ENCODE measurements around the gene SEMA4F. TPM values are rescaled to one million over a fixed set of nuclear protein-coding genes. Genes with fewer than 3 reads are reported as not detected.

The SEMA4F gene
- total RNA-seq, 2 experiments from 2014 or later: 2.3 to 3.3 TPM

DNA sequence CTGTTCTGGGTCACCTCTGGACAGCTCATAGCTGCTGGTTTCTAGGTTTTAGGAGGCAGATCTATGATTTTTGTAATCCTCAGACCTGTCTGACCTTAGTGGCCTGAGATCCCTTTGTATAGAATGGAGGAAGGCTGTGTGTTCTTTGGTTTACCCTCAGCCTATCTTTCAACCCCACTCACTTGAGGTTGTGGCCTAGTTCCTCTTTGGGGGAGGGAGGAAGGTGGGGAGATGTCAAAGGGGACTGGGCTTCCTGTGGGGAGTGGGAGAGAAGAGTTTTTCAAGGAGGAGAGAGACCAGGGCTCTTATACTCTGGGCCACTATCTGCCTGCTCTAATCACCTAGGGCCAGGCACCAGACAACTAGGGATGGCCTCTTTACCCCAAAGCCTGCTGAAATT lies 28.5 kb downstream of the SEMA4F start:
- H3K9me2 ChIP-seq (ENCODE audit: insufficient read depth, low read length): no peaks in the 10 kb centered on the region
- TF ChIP-seq, protein P1, sequence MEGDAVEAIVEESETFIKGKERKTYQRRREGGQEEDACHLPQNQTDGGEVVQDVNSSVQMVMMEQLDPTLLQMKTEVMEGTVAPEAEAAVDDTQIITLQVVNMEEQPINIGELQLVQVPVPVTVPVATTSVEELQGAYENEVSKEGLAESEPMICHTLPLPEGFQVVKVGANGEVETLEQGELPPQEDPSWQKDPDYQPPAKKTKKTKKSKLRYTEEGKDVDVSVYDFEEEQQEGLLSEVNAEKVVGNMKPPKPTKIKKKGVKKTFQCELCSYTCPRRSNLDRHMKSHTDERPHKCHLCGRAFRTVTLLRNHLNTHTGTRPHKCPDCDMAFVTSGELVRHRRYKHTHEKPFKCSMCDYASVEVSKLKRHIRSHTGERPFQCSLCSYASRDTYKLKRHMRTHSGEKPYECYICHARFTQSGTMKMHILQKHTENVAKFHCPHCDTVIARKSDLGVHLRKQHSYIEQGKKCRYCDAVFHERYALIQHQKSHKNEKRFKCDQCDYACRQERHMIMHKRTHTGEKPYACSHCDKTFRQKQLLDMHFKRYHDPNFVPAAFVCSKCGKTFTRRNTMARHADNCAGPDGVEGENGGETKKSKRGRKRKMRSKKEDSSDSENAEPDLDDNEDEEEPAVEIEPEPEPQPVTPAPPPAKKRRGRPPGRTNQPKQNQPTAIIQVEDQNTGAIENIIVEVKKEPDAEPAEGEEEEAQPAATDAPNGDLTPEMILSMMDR (conservative IDR thresholded peaks at IDR 0.05; ENCODE audit: low read length): no peak
- no peak for TF ChIP-seq EZH2phosphoT487 (IDR thresholded peaks at IDR 0.05; ENCODE audit: borderline replicate concordance, low read depth, low read length)
- no peaks in the 10 kb centered on the region for H3K9me3 ChIP-seq (ENCODE audit: low read length)
- POLR2A ChIA-PET: no interaction called here
- no peaks in the 10 kb centered on the region for H3K4me1 ChIP-seq (ENCODE audit: insufficient read depth, low read length, poor library complexity, severe bottlenecking)
- no peak overlapping the region for H3K27ac ChIP-seq (ENCODE audit: low read depth, low read length, poor library complexity, severe bottlenecking)
- H2AFZ ChIP-seq (ENCODE audit: low read length): no peak overlapping the region
- no TSS peak for BruUV-seq (replicated peaks)
- no peaks in the 10 kb centered on the region for H3K36me3 ChIP-seq (ENCODE audit: insufficient read depth, low read length)
- H3K79me2 ChIP-seq (ENCODE audit: insufficient read depth, low read depth, low read length): no peaks in the 10 kb centered on the region
- H3K4me3 ChIP-seq (ENCODE audit: low read depth, low read length, poor library complexity, severe bottlenecking): no peak overlapping the region
- no peak overlapping the region for H3K4me2 ChIP-seq (ENCODE audit: low read length)
- no peaks in the 10 kb centered on the region for H4K20me1 ChIP-seq (ENCODE audit: insufficient read depth, low read length)
- intact Hi-C loops (cut with micrococcal nuclease; ENCODE audit: unreplicated experiment): no loop called here
- DNase-seq (ENCODE audit: low spot score): no peak
- CTCF ChIA-PET (ENCODE audit: unreplicated experiment): no interaction called here

DNA sequence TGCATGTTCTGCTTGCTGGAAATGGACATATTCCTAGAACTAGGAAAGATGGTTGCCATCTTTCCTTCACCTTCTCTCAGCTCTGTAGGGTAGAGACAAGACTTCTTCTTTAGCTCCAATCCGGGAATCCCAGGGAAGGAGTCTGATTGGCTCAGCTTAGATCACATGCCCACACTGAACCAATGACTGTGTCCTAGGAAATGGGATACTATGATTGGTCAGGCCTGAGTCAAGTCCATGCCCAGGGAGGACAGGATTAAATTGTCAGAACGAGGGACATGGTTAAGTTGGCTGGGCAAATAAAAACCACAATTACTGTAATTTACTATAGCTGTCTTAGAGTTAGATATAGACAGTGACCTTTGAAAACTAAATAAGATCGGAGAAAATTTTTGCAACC lies 31.4 kb downstream of the SEMA4F start:
- no TSS peak for BruUV-seq (replicated peaks)
- Histone ChIP-seq H3K36me3 (ENCODE audit: insufficient read depth, low read length) (no peaks in the 10 kb centered on the region), H3K4me3 (ENCODE audit: low read depth, low read length, poor library complexity, severe bottlenecking) (no peak overlapping the region), H3K4me1 (ENCODE audit: insufficient read depth, low read length, poor library complexity, severe bottlenecking) (no peaks in the 10 kb centered on the region), H3K27ac (ENCODE audit: low read depth, low read length, poor library complexity, severe bottlenecking) (no peak overlapping the region), H3K9me3 (ENCODE audit: low read length) (no peaks in the 10 kb centered on the region), H3K4me2 (ENCODE audit: low read length) (no peak overlapping the region), H4K20me1 (ENCODE audit: insufficient read depth, low read length) (no peaks in the 10 kb centered on the region), H3K79me2 (ENCODE audit: insufficient read depth, low read depth, low read length) (no peaks in the 10 kb centered on the region), H3K9me2 (ENCODE audit: insufficient read depth, low read length) (no peaks in the 10 kb centered on the region), H2AFZ (ENCODE audit: low read length) (no peak overlapping the region)
- intact Hi-C loops (cut with micrococcal nuclease; ENCODE audit: unreplicated experiment): no loop called here
- CTCF ChIA-PET (ENCODE audit: unreplicated experiment): no interaction called here
- TF ChIP-seq, protein P1 (conservative IDR thresholded peaks at IDR 0.05; ENCODE audit: low read length): no peak
- no peak for TF ChIP-seq EZH2phosphoT487 (IDR thresholded peaks at IDR 0.05; ENCODE audit: borderline replicate concordance, low read depth, low read length)
- POLR2A ChIA-PET: no interaction called here
- no peak for DNase-seq (ENCODE audit: low spot score)

DNA sequence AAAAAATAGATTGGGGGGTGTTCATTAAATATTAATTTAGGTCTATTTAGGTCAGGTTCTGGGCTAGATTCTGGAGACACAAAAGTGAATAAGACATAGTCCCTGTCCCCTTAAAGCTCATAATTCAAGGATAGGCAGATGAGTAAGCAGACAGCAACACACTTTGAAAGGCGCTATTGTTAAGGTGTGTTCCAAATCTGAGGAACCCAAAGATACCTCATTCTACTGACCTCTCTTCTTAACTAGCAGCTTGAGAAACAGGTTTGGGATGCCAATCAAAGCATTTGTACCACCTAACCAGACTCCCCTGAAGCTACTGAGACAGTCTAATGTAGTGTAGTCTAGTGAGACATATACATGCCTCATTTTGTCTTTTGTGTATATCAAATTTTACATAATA lies 34.8 kb downstream of the SEMA4F start:
- H3K4me1 ChIP-seq (ENCODE audit: insufficient read depth, low read length, poor library complexity, severe bottlenecking): no peaks in the 10 kb centered on the region
- intact Hi-C loops (cut with micrococcal nuclease; ENCODE audit: unreplicated experiment): no loop called here
- H4K20me1 ChIP-seq (ENCODE audit: insufficient read depth, low read length): no peaks in the 10 kb centered on the region
- CTCF ChIA-PET (ENCODE audit: unreplicated experiment): no interaction called here
- H3K27ac ChIP-seq (ENCODE audit: low read depth, low read length, poor library complexity, severe bottlenecking): no peak overlapping the region
- no peak overlapping the region for H2AFZ ChIP-seq (ENCODE audit: low read length)
- no peak overlapping the region for H3K4me3 ChIP-seq (ENCODE audit: low read depth, low read length, poor library complexity, severe bottlenecking)
- POLR2A ChIA-PET: interaction anchor here (0.9 kb wide), 1 partner anchor 12 kb away, joined by 3 read pairs; no protein-coding TSS in a partner anchor
- no peaks in the 10 kb centered on the region for H3K9me3 ChIP-seq (ENCODE audit: low read length)
- H3K4me2 ChIP-seq (ENCODE audit: low read length): no peak overlapping the region
- DNase-seq (ENCODE audit: low spot score): no peak
- no TSS peak for BruUV-seq (replicated peaks)
- no peak for TF ChIP-seq EZH2phosphoT487 (IDR thresholded peaks at IDR 0.05; ENCODE audit: borderline replicate concordance, low read depth, low read length)
- TF ChIP-seq, protein P1 (conservative IDR thresholded peaks at IDR 0.05; ENCODE audit: low read length): no peak
- H3K79me2 ChIP-seq (ENCODE audit: insufficient read depth, low read depth, low read length): no peaks in the 10 kb centered on the region
- H3K36me3 ChIP-seq (ENCODE audit: insufficient read depth, low read length): no peaks in the 10 kb centered on the region
- no peaks in the 10 kb centered on the region for H3K9me2 ChIP-seq (ENCODE audit: insufficient read depth, low read length)
